ENCODE measurements around the gene ALDH3A1.

ALDH3A1 gene

DNA sequence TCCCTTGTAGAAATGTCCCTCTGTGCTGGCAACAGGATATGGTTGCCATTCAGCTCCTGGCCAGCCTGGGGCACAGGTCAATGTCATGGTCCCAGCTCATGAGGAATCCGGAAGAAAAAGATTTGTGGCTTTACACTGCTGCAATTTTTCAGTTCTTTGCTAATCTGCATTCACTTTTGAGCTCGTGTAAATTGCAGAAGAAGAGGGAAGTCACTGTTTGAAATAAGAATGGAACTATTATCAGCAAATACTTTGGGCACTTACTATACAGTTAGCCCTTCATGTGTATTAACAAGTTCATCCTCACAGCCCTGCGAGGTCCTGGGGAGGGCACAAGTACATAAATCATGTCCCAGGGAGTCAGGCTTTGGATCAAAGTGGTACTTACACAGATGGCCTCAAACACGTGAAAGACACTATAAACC lies 45.9 kb downstream of the ALDH3A1 start:
- DNase-seq: no peak

Data from NCI-H2029 treated with DMSO at 0.1 percent for 48 hours (cell line).